Activated CD4-positive, alpha-beta T cell treated with anti-CD3 and anti-CD28 coated beads, Interleukin-2, amount 50 U/mL, for 24 hours (primary cell): ENCODE measurements around the gene ATP4B.

Source experiments
- DNase-seq, 2 donors: peaks; one replicate each; pipeline ENCODE4 v3.0.0-alpha.2; 2020; ENCODE audit warnings: low read depth in 1 of 2, low spot score in 1 of 2

The ATP4B gene

DNA sequence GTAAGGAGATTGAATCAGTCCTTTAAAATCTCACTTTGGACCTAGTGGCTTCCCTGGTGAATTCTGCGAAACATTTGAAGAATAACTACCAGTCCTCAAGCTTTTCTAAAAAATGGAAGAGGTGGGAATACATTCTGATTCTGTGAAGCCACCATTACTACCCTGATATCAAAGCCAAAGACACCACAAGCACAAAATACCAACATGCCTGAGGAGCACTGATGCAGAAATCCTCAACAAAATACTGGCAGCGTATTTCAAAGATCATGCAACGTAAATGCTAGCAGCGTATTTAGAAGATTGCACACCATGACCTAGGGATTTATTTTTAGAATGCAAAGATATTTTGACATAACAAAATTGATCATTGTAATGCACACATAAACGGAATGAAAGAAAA is 14.4 kb downstream of the ATP4B start:
- no peak for DNase-seq

GRCh38 chr13:113642563-113642962 is 15.4 kb downstream of the ATP4B start:
- no peak for DNase-seq

GRCh38 chr13:113641426-113641825 is 16.6 kb downstream of the ATP4B start:
- no peak for DNase-seq

- DNase-seq = no peak
Measured at GRCh38 chr13:113639616-113640262, 18.3 kb downstream of the ATP4B start.

- DNase-seq = no peak
Measured at GRCh38 chr13:113638806-113639205, 19.2 kb downstream of the ATP4B start.

DNA sequence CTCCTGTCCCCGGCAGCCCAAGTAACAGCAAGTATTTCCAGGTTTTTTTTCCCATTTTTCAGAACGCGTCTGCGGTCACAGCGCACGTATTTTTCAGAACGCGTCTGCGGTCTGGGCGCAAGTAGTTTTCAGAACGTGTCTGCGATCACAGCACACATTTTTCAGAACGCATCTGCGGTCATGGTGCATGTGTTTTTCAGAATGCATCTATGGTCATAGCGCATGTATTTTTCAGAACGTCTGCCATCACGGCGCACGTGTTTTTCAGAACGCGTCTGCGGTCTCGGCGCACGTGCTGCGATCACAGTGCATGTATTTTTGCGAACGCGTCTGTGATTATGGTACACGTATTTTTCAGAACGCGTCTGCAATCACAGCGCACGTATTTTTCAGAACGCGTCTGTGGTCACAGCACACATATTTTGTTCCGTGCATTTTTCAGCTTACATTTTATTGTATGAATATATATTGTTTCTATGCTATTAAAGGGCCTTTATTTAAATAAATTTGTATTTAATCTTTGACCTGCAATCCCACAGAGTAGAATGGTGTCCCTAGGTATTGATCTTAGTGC is 19.7 kb downstream of the ATP4B start:
- no peak for DNase-seq

DNA sequence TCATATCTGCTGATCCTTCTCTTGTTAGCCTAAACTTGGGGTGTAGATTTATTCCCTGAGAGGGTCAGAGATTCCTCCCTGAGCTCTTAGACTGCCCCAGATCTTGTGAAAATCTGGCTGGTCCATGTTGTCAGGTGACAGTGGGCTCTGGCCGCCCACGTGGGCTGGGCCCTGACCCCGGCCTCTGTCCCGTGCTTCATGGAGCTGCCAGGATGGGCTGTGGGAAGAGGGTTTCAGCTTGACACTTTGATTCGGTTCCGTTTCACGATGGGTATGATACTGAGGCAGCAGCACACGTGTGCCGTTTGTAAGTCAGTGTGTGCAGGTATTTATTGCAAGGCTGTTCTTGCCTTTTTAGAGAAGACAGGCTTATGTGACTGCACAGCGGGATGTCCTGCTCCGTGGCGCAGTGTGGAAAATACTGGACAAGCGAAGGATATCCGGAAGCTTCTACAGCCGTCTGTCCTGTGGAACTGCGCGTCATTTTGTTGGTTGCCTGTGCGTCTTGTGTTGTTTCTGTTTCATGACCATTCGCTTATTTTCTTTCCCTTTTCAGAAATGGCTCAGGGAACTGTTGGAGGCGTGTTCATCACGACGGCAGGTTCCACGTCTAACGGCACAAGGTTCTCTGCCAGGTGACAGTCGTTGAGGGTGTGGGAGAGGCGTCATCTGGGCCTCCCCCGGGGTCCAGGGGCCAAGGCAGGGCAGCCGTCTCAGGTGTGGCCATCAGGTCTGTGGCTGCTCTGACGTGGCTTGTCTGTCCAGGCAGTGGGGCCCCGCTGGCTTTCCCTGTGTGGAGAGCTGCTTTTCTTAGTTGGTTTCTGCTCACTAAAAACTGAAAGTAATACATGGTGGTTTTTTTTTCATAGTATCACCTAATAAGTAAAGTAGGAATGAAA is 20.5 kb downstream of the ATP4B start:
- no peak for DNase-seq

DNA sequence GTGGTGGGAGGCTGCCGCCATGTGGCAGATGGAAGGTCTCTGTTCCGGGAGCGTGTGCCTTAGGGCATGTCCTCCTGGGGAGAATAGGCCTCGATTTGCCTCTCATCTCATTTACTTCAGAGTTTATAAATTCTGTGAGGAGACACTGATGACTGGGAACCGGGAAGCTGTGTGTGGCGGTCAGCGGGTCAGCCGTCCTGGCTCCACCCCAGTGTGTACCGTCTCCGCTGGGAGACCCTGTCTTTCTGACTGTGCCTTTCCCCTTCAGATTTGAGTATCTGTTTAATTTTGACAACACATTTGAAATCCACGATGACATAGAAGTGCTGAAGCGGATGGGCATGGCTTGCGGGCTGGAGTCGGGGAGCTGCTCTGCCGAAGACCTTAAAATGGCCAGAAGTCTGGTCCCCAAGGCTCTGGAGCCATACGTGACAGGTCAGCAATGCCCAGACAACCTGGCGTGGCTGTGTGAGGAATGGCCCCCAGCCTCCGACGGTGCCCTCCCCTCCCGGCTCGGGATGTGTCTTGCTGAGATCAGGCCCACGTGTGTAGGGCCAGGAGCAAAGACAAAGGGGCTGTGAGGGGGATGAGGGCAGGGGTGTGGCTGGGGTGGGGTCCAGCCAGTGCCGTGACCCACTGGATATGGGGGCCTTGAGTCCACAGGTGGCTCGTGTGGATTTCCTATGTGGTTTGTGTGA is 21.6 kb downstream of the ATP4B start:
- DNase-seq = no peak

DNA sequence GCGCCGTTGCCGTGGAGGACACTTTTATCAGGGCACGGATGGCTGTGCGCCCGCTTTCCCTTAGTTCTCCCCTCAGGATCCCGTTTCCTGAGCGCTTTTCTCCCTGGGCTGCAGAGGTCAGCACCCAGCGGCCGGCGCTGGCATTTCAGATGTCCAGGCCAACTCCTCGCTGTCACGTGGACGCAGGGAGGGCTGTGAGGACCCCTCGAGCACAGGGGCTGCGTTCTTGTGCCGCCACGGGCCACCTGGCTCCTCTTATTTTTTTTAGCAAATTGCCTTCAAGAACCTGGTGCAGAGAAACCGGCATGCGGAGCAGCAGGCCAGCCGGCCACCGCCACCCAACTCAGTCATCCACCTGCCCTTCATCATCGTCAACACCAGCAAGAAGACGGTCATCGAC is 22.3 kb downstream of the ATP4B start:
- DNase-seq = no peak

DNA sequence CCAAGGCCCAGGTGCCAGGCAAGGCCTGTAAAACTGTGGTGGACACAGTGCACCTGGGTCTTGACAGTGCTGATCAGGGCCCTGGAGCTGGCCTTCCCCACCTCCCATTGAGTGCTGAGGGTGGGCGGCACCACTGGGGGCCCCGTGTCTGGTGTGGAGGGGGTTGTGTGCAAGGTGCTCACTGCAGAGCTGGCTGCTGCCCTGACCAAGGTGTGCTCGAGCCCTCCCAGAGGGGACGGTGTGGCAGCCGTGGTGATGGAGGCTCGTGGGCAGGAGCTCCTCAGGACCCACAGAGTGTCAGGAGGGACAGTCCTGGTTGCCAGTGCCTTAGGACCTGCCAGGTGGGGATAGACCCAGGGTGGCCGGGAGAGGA is 23.0 kb downstream of the ATP4B start:
- DNase-seq = no peak

GRCh38 chr13:113634279-113635047 is 23.5 kb downstream of the ATP4B start:
- no peak for DNase-seq

DNA sequence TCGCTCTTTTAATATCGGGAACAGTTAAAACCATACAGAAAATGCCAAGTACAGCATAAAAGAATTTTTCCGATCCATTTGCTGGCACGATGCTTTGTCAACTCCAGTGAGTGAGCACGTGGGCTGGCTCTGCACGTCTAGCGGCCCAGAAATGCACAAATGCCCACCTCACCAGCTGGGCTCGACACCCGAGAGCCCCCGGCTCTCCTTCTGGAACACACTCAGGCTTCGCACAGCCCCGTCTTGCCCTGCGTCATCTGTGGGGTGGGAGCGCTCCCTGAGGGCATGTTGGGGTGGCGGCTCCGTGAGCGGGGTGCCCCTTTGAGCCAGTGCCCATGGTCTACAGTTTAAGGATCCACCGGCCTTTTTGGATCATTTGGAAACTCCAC is 24.5 kb downstream of the ATP4B start:
- no peak for DNase-seq

DNA sequence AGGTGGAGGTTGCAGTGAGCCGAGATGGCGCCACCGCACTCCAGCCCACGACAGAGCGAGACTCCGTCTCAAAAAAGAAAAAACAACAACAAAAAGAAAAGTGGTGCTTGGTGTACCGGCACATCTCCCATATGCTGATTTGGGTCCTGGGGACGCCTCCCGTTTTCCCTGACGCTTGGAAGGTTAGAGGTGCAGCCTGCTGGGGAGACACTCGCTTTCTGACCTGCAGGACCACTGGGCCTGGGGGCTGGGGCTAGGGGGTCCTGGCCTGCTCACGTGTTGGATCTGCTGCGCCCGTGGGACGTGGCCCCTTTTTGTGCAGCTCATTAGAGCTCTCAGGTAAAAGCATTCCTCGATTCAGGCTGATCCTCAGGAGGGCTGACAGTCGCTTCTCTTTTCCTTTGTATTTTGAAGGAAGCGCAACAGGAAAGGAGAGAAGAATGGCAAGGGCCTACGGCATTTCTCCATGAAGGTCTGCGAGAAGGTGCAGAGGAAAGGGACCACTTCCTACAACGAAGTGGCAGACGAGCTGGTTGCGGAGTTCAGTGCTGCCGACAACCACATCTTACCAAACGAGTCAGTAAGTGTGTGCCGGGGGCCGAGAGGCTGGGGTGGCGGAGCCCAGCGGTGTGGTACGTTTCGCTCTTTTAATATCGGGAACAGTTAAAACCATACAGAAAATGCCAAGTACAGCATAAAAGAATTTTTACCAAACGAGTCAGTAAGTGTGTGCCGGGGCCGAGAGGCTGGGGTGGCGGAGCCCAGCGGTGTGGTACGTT is 25.1 kb downstream of the ATP4B start:
- DNase-seq = no peak

DNA sequence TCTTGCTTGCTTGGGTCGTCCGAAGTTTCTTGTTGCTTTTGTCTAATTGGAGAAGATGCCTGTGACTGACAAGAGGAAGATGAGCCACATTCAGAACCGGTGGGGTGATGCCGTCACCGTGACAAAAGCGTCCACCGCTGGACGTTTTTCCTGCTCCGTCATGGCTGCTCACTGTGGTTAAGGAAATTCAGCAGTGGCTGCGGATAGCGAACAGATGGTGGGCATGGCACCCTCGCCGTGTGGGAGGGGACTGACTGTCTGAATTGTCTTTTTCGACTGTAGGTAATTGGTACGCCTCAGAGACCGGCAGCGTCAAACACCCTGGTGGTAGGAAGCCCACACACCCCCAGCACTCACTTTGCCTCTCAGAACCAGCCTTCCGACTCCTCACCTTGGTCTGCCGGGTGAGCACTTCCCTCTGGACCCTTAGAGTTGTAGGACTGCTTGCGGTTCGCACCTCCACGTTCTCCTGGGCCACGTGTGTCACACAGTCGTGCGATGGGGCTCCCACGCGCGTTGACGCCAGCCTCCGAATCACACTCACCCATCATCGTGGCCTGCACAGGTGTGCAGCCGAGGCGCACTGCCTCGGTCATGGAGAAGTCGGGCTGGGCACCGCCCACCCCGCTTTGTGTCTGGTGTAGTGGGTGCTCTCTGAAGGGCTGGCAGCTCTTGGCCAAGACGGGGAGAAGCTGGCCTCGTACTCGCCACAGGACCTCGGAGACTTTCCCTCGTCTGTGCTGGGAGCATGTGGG is 26.5 kb downstream of the ATP4B start:
- DNase-seq = no peak

DNA sequence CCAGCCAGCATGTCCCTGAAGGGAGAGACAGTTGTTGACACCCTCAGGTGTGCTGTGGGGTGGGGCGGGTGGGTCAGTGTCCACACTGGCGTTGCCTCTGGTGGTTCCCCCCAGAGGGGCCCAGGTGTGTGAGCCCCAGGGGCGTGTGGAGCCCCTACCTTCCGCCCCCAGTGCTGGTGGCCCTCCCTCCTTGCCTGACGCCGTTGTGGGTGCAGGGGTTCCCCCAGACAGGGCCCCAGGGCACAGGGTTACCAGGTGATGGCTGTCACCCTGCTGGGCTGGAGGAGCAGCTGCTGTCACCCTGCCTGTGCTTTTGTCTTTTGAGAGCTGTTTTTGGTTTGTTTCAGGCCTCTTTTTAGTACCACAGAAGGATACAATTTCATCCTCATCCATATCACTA is 27.2 kb downstream of the ATP4B start:
- DNase-seq = no peak

DNA sequence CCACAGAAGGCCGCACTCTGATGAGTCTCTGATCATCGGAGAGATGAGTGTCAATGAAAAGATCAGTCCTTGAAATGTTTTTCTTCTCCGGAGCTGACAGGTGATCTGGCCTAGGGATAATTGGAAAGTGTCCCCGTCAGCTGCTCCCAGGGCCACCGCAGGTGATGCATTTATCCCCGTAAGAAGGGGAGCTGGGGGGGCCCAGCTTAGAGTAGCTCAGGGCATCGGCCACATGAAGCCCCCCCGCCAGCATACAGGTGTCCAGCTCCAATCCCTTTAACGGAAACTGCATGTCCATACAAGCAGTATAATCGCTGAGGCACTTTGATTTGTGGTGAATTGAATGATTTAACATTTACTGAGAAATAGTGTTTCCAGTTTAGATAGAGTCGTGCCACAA is 27.7 kb downstream of the ATP4B start:
- DNase-seq = no peak

GRCh38 chr13:113629866-113630265 is 28.1 kb downstream of the ATP4B start:
- no peak for DNase-seq

- no peak for DNase-seq
Measured at GRCh38 chr13:113628291-113629270, 29.4 kb downstream of the ATP4B start.
